ENCODE data around the gene NTF4. TPM values are rescaled to one million over a fixed set of nuclear protein-coding genes. Genes with fewer than 3 reads are reported as not detected.
"Not testable (repeated sequence)": the region's sequence is repeated elsewhere in the genome, so short reads cannot be mapped to it uniquely, and the experiment has no call there.

The NTF4 gene
- total RNA-seq, 1 donor from 2014 or later = 1.3 TPM

GRCh38 chr19:49020342-49020741 lies 44.3 kb downstream of the NTF4 start:
- H3K4me3 ChIP-seq (ENCODE audit: low read depth, low read length) = no peak overlapping the region
- TF ChIP-seq CTCF (conservative IDR thresholded peaks at IDR 0.05; ENCODE audit: low read depth, low read length) = no peak
- DNase-seq (ENCODE audit: low read depth) = no peak

- DNase-seq (ENCODE audit: low read depth) = no peak
- peak; percentile 19 for TF ChIP-seq CTCF (conservative IDR thresholded peaks at IDR 0.05; ENCODE audit: low read depth, low read length)
- H3K4me3 ChIP-seq (ENCODE audit: low read depth, low read length) = peak overlapping the region; percentile 48
Observed at GRCh38 chr19:49019242-49019932, 45.2 kb downstream of the NTF4 start.

GRCh38 chr19:49018388-49019241 lies 46.0 kb downstream of the NTF4 start:
- DNase-seq (ENCODE audit: low read depth) = not testable (repeated sequence)
- peak overlapping the region; percentile 48 for H3K4me3 ChIP-seq (ENCODE audit: low read depth, low read length)

- peak; percentile 45 for TF ChIP-seq CTCF (conservative IDR thresholded peaks at IDR 0.05; ENCODE audit: low read depth, low read length)
- H3K4me3 ChIP-seq (ENCODE audit: low read depth, low read length) = peak overlapping the region; percentile 48
- DNase-seq (ENCODE audit: low read depth) = no peak
Observed at GRCh38 chr19:49017666-49018351, 46.8 kb downstream of the NTF4 start.

- no peak for TF ChIP-seq CTCF (conservative IDR thresholded peaks at IDR 0.05; ENCODE audit: low read depth, low read length)
- H3K4me3 ChIP-seq (ENCODE audit: low read depth, low read length) = peak within 1 kb of the TSS; percentile 48
- DNase-seq (ENCODE audit: low read depth) = no peak
Observed at GRCh38 chr19:49017041-49017665, 47.5 kb downstream of the NTF4 start, which contains the start of gene LHB. TSS of gene LHB (minus strand) at chr19:49017091. CDS start at chr19:49017081, 10 bp downstream.

- H3K4me3 ChIP-seq (ENCODE audit: low read depth, low read length) = no peak overlapping the region
- TF ChIP-seq CTCF (conservative IDR thresholded peaks at IDR 0.05; ENCODE audit: low read depth, low read length) = no peak
- DNase-seq (ENCODE audit: low read depth) = no peak
Observed at GRCh38 chr19:49016067-49016839, 48.4 kb downstream of the NTF4 start.
